Thymus (tissue), 11 donors: ENCODE results near the gene ZBTB16. TPM values are rescaled to one million over a fixed set of nuclear protein-coding genes. Genes with fewer than 3 reads are reported as not detected.

Experiments
- DNase-seq, 9 donors: peaks; one replicate each; pipeline ENCODE4 v3.0.0-alpha.2; 2013; ENCODE audit warnings: low spot score in 9 of 9, low read depth in 6 of 9, missing footprints in 1 of 9
- H3K27ac ChIP-seq, 2 donors: one replicate each; pipeline ENCODE4 v1.5.1; 2013; ENCODE audit warnings: control low read depth in 1 of 2, low read depth in 1 of 2, low read length in 1 of 2, mild to moderate bottlenecking in 1 of 2, moderate library complexity in 1 of 2
- H3K27me3 ChIP-seq, 2 donors: one replicate each; pipeline ENCODE4 v1.5.1; 2013; ENCODE audit warnings: low read length in 1 of 2; ENCODE audit not compliant: control insufficient read depth in 2 of 2, insufficient read depth in 1 of 2
- H3K36me3 ChIP-seq, 2 donors: one replicate each; pipeline ENCODE4 v1.5.1; 2013; ENCODE audit warnings: low read length in 1 of 2, mild to moderate bottlenecking in 1 of 2, moderate library complexity in 1 of 2; ENCODE audit not compliant: control insufficient read depth in 2 of 2, insufficient read depth in 2 of 2
- H3K4me1 ChIP-seq, 2 donors: one replicate each; pipeline ENCODE4 v1.5.1; 2013; ENCODE audit warnings: low read length in 2 of 2; ENCODE audit not compliant: control insufficient read depth in 2 of 2, insufficient read depth in 2 of 2
- H3K4me3 ChIP-seq, 2 donors: one replicate each; pipeline ENCODE4 v1.5.1; 2013; ENCODE audit warnings: low read length in 2 of 2, control low read depth in 1 of 2, mild to moderate bottlenecking in 1 of 2
- H3K9me3 ChIP-seq, 2 donors: one replicate each; pipeline ENCODE4 v1.5.1; 2013; ENCODE audit warnings: low read length in 1 of 2, mild to moderate bottlenecking in 1 of 2; ENCODE audit not compliant: control insufficient read depth in 2 of 2, insufficient read depth in 1 of 2
- WGBS: extraction: QIAGEN DNeasy Blood & Tissue Kit; methylation state at CpG from one replicate; pipeline ENCODE4 v1.1.7; 2013; 5-methylcytosine and 5-hydroxymethylcytosine counted together
- polyA plus RNA-seq: library from polyadenylated mRNA; stranded (reverse); fragments of 200-250 nt; gene quantifications from one replicate; pipeline ENCODE4 v1.2.3, GENCODE V29; 2013
- total RNA-seq: library from RNA; stranded (reverse); fragments of 120-200 nt; gene quantifications from one replicate; pipeline ENCODE4 v1.2.4, GENCODE V29; 2013
- donor health status: healthy.

The ZBTB16 gene
- total and polyA plus RNA-seq, 2 donors = 5.7 to 21.5 TPM

- H3K36me3 ChIP-seq = no peaks in the 10 kb centered on the region
- DNase-seq = no peak
- H3K27ac ChIP-seq = no peak overlapping the region
- no peaks in the 10 kb centered on the region for H3K27me3 ChIP-seq
- H3K4me3 ChIP-seq = no peak overlapping the region
- H3K9me3 ChIP-seq = peaks cover 0 to 8% of the 10 kb centered on the region in 2 donors
- H3K4me1 ChIP-seq = peaks cover 0 to 58% of the 10 kb centered on the region in 2 donors
- WGBS = 98% methylated on average over 6 of the region's 6 CpGs
Observed at GRCh38 chr11:114130115-114130576, 70.6 kb downstream of the ZBTB16 start.

DNA sequence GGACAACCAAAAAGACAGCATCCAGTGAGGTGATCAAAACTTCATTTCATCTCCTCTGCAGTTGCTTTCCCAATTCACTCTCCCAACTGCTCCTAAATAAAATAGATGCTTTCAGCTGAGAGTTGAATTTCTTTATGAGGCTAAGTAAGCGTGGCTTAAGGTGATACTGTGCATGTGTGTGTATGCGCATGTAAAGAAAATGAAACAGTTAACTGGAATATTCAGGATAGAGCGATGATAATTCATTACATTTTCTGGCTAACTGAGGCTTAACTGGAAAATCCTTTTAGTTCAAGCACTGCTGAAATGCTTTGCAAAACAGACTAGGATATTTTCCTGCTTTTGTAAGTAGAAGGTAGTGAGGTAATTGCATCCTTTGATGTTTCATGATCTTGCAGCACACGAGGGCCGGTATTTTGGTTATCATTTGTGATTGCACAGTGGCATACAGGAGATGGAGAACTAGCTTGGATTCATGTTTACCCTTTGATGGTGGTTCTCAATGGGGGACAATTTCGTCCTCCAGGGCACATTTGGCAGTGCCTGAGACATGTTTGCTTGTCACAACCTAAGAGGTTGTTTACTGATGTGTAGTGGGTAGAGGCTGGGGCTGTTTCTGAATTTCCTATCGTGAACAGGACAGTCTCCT, 71.2 kb downstream of the ZBTB16 start:
- WGBS = 96% methylated on average over 7 of the region's 7 CpGs
- Histone ChIP-seq H3K9me3 (peaks cover 0 to 8% of the 10 kb centered on the region in 2 donors), H3K27me3 (no peaks in the 10 kb centered on the region), H3K4me1 (peaks cover 4 to 64% of the 10 kb centered on the region in 2 donors), H3K4me3 (no peak overlapping the region), H3K36me3 (no peaks in the 10 kb centered on the region), H3K27ac (no peak overlapping the region)
- DNase-seq = no peak

DNA sequence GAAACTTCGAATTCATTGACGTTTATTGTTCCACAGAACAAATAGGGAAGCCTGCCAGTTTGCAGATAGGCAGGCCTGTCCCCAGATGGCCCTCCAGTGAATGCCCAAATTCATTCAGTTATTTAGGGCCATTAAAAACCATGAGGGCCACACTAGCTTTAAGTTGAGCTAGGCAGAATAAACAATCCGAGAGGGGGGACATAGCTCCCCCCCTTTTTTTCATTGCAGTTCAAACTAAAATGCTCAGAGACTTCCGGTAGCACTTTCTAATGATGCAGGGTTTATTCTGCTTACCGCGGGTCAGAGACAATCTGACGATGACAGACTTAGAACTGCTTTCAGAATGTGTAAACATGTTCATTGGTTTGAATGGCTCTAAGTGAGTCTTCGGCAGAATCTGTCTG, 72.0 kb downstream of the ZBTB16 start:
- 75% methylated on average over 8 of the region's 8 CpGs for WGBS
- Histone ChIP-seq H3K27ac (peak overlapping the region in 1 of 2 donors; percentile 45), H3K4me3 (no peak overlapping the region), H3K36me3 (no peaks in the 10 kb centered on the region), H3K9me3 (peaks cover 0 to 8% of the 10 kb centered on the region in 2 donors), H3K4me1 (peaks cover 8 to 71% of the 10 kb centered on the region in 2 donors), H3K27me3 (no peaks in the 10 kb centered on the region)
- peak in 1 of 9 donors; percentile 45 for DNase-seq

DNA sequence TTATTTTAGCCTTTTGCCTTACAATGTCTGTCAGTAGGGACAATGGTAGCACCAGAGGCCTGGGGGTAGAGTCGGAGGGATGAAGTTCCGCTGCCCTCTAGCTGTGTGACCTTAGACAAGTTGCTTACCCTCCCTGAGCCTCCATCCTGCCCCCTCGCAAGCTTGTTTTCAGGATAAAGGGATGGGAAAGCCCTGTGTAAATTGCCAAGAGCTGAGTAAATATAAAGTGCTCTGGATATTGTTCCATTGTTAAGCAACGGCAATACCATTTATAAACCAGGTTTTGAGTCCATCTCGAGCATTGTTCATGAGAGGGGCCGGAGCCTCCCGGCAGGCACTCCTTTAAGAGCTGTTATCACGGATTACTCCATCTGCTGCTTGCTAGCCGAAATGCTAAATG, 72.9 kb downstream of the ZBTB16 start:
- no peaks in the 10 kb centered on the region for H3K27me3 ChIP-seq
- H3K4me3 ChIP-seq = no peak overlapping the region

DNA sequence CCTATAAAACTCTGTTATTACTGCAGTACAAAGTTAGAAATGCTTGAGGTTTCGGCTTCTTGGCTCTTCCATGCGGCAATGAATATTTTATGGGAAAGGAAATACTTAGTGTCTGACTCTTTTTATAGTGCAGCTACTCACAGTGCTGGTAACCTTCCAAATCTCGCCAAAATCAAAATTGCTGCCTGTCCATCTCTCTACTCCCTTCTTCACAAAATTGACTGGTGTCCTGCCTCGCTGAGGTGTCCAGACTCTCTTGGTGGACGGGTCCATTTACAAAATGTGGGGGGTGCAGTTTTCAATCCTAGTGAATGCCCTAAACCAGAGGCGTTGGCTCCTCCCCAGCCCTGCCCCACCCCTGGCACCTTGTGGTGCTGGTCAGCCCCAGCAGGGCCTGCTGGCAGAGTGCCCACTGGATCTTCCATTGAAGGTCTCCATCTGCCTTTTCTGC, 73.5 kb downstream of the ZBTB16 start:
- Histone ChIP-seq H3K36me3 (no peaks in the 10 kb centered on the region), H3K27ac (no peak overlapping the region), H3K4me1 (peaks cover 10 to 86% of the 10 kb centered on the region in 2 donors), H3K4me3 (no peak overlapping the region), H3K27me3 (no peaks in the 10 kb centered on the region), H3K9me3 (peaks cover 0 to 8% of the 10 kb centered on the region in 2 donors)
- no peak for DNase-seq
- WGBS = 99% methylated on average over 6 of the region's 6 CpGs

More for the DNA sequence above, 72.9 kb downstream of the ZBTB16 start:
- DNase-seq = no peak
- Histone ChIP-seq H3K4me1 (peaks cover 10 to 80% of the 10 kb centered on the region in 2 donors), H3K9me3 (peaks cover 0 to 8% of the 10 kb centered on the region in 2 donors), H3K36me3 (no peaks in the 10 kb centered on the region), H3K27ac (no peak overlapping the region)
- 97% methylated on average over 9 of the region's 9 CpGs for WGBS

DNA sequence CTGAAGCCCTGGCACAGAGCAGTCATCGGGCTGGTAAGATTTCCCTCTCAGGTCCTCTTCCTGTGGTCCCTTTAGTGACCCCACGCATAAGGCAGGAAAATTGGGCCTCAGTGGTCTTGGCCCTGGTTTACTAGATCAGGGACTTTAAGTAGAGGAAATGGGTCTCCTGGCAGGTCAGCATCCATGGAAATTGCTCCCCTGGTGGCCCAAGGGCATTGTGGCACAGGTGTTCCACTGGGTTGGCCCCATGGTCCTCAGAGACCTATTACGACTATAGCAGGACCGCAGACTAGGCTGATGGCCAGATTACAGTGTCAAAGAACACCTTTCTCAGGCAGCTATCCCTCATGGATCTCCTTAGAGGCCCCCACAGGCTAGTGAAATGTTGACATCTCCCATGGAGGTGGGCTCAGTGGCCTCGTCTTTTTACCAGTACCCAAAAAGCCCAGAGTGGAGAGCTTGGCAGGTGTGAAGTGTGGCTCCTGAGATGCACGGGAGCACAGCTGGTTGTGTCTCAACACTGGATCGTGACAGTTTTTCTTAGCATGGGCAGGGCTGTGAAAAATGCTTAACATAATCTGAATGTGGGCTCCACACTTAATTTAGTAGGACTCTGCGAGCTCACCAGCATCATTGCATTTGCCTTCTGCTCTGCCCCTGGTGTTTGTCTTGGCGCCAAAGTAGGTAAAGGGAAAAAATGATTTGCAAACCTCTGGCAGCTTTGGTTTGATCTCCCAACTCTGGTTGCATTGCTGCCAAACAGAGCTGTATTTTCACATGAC, 74.2 kb downstream of the ZBTB16 start:
- Histone ChIP-seq H3K4me3 (no peak overlapping the region), H3K27ac (peak overlapping the region in 1 of 2 donors; percentile 38), H3K36me3 (no peaks in the 10 kb centered on the region), H3K4me1 (peaks cover 10 to 82% of the 10 kb centered on the region in 2 donors), H3K27me3 (no peaks in the 10 kb centered on the region), H3K9me3 (peaks cover 0 to 8% of the 10 kb centered on the region in 2 donors)
- WGBS = 91% methylated on average over 9 of the region's 9 CpGs
- DNase-seq = peak in 1 of 9 donors; percentile 58

GRCh38 chr11:114134870-114135269, 75.4 kb downstream of the ZBTB16 start:
- peaks cover 10 to 76% of the 10 kb centered on the region in 2 donors for H3K4me1 ChIP-seq
- over 99% methylated on average over 3 of the region's 3 CpGs for WGBS
- H3K36me3 ChIP-seq = no peaks in the 10 kb centered on the region
- H3K27me3 ChIP-seq = no peaks in the 10 kb centered on the region
- H3K27ac ChIP-seq = no peak overlapping the region
- no peak for DNase-seq
- peaks cover 0 to 8% of the 10 kb centered on the region in 2 donors for H3K9me3 ChIP-seq
- H3K4me3 ChIP-seq = no peak overlapping the region

DNA sequence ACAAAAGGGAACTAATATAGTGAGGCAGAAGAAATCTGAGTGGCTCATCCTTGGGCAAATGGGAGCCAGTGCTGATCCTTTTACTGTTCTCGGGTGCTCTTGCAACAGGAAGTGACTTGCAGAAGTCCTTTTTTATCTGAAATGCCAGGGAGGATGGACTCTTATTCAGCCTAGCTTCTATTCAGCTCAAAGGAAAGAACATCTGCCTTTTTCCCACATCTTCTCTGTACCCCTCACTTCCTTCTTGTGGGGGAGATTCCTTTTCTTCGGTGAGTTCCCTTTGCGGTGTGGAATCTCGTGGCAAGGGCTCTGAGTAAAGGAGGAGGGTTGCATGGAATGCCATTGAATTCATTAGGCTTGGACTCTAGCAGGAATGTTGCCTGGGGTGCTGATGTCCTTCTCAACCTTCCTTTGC, 76.2 kb downstream of the ZBTB16 start:
- peak in 1 of 9 donors; percentile 46 for DNase-seq
- Histone ChIP-seq H3K4me1 (peaks cover 10 to 69% of the 10 kb centered on the region in 2 donors), H3K4me3 (no peak overlapping the region), H3K27me3 (no peaks in the 10 kb centered on the region), H3K27ac (peak overlapping the region in 1 of 2 donors; percentile 35), H3K36me3 (no peaks in the 10 kb centered on the region), H3K9me3 (peaks cover 0 to 8% of the 10 kb centered on the region in 2 donors)
- WGBS = 14% methylated on average over 4 of the region's 4 CpGs
